GM10266 (cell line): ENCODE data around the gene CHCT1.
A peak's percentile ranks its signal among the peaks of the same experiment; 100 is the strongest.

ENCODE experiments used
- DNase-seq: peaks from one replicate; pipeline ENCODE4 v3.0.0; 2012; ENCODE audit errors: extremely low spot score
- TF ChIP-seq, protein P1 (sequence below): IDR thresholded peaks from 2 replicates; pipeline ENCODE4 v1.5.1; 2012; ENCODE audit warnings: mild to moderate bottlenecking, low read depth; ENCODE audit not compliant: control insufficient read depth, insufficient read depth; ENCODE audit errors: missing control alignments

Gene CHCT1

DNA sequence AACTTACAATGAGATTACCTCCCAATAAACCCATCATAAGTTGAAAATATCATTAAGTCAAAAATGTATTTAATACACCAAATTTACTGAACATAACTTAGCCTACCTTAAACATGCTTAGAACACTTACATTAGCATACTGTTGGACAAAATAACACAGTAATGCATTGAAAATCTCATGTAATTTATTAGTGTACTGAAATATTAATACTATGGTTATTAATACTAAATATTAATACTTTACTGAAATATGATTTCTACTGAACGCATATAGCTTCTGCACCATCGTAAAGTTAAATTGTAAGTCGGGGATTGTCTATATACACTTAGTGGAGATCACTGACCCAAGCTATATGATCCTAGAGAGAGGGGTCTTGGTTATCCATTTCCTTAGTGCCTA is 34.6 kb upstream of the CHCT1 start:
- TF ChIP-seq, protein P1, sequence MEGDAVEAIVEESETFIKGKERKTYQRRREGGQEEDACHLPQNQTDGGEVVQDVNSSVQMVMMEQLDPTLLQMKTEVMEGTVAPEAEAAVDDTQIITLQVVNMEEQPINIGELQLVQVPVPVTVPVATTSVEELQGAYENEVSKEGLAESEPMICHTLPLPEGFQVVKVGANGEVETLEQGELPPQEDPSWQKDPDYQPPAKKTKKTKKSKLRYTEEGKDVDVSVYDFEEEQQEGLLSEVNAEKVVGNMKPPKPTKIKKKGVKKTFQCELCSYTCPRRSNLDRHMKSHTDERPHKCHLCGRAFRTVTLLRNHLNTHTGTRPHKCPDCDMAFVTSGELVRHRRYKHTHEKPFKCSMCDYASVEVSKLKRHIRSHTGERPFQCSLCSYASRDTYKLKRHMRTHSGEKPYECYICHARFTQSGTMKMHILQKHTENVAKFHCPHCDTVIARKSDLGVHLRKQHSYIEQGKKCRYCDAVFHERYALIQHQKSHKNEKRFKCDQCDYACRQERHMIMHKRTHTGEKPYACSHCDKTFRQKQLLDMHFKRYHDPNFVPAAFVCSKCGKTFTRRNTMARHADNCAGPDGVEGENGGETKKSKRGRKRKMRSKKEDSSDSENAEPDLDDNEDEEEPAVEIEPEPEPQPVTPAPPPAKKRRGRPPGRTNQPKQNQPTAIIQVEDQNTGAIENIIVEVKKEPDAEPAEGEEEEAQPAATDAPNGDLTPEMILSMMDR: no peak
- no peak for DNase-seq

DNA sequence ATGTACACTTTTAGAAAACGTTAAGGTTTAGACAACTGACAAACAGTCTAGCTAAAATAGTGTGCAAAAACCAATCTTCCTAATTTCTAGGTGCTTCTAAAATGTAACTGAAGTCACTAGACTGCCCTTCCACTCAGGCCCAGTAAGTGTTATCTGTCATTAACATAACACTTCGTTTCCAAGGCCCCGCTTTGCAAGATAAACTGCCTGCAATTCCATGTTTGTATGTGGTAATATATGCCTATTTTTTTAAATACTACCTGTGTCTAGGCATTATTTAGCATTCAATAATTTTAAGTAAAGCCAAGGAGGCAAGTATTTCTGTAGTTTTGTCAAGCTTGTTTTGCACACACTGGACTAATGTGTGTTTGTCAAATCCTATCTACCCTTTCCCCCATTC is 33.5 kb upstream of the CHCT1 start:
- DNase-seq: no peak

DNA sequence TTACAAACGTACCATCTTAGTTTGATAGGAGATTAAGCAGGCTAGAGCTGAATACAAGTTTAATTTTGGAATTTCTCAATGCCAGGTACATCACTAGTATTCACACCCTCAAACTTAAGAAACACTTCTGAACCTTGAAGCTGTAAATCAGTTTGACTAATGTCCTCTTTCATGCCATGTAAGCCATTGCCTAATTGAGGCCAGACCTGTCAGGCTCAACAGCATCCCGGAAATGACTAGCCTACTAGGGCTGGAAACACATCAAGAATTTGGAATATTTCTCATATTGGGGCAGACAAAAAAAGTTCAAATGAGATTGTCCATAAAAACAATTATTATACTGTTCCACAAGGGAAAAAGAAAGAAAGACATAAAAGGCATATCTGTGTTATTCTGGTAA is 32.1 kb upstream of the CHCT1 start:
- no peak for DNase-seq
- TF ChIP-seq, protein P1: no peak

More for the DNA sequence above, 33.5 kb upstream of the CHCT1 start:
- TF ChIP-seq, protein P1: no peak

DNA sequence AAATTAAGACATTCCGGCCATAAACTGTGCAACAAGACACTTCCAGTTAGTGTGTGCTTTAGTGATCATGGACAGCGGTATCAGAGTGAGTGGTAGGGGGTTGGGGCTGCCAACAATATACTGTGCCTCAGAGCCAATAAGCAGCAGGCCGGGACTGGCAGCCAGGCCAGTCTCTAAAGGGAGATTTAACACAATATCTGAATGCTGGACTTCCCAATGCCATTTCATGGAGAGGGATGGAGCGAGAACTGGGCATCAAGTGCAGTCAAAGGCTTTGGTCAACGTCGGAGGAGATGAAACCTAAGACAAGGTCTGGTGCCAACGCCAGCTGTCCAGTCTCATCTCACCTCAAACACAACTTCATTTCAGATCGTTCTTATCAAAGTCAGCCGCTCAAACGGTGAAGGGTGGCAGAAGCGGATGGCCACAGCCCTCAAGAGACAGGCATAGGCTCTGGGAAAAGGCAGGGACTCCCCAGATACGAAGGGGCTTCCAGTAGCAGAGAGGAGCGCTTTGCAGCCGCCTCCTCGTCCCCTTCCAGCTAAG is 31.3 kb upstream of the CHCT1 start:
- DNase-seq: peak; percentile 37
- TF ChIP-seq, protein P1: no peak

DNA sequence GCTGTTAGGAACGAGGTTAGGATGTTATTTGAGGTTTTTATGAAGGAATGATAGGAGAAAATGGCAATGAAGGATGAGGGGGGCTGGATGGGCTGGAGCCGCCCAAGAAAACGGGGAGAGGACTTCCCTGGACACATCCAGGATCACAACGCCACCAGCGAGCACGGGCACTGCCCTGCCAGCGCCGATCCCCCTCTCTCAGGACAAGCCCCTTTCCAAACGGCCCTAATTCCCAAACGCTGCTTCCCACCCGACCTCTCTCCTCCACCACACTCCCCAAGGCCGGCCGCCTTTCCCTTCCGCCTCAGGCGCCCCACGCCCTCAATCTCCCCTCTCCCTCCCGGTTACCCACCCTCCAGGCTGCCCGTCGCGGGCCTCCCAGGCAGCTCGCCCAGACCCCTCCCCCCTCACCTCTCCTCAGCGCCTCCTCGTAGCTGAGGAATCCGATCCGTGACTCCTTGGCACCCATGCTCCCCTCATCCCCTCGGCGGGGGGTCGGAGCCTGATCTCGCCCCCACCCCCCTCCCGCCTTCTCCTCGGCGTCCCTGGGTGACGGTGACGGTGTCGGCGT is 30.7 kb upstream of the CHCT1 start:
- no peak for DNase-seq
- TF ChIP-seq, protein P1: no peak

DNA sequence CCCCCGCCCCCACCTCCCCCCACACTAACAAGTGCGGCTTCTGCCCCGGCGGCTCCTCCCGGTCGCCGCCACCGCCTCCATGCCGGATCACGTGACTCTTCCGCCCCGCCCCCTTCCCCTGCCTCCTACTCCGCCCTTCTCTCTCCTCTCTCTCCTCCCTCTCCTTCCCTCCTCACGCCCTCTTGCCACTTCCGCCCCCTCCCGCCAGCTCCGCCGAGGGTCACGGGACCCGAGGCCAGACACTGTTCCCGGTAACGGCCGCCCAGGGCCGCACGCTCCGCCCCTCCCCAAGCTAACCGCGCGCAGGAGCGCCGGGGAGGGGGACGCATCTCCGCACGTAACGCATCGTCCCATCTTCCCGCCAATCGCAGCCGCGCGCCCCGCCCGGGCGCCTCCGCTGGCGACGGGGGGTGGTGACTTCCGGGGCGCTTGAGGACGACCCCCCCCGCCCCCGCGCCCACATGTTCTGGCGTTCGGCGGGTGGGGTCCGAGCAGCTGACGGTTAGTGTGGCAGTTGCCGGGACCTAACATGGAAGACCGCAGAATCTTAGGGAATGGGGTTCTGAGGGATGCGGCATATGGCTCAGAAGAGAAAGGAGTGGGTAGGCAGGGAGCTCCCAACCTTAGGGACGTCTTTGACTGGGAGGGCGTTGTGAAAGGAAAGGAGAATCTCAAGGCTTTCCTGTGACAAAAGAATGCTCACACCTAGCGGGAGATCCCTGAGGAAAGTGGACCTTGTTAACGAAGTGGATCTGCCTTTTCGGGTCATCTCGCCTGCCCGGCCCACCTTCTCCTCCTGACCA is 30.0 kb upstream of the CHCT1 start, which contains the start of gene USP32:
USP32 (minus strand) TSS at position 92 of the 803 bp plus-strand sequence. CDS start 194 bp downstream, outside the sequence.
- TF ChIP-seq, protein P1: peak; percentile 6
- peak; percentile 93 for DNase-seq
